DOHH2 (cell line): ENCODE data around the gene SUPT7L.

ENCODE experiments used
- H3F3A ChIP-seq: fragments of 200-600 bp; sonication (generic), shearing (Covaris generic); 2 replicates; pipeline ENCODE4 v1.6.0; 2016; ENCODE audit warnings: antibody characterized with exemption, mild to moderate bottlenecking; ENCODE audit not compliant: control insufficient read depth, insufficient read depth
- H3K27ac ChIP-seq: fragments of 200-600 bp; sonication (generic); 2 replicates; pipeline ENCODE4 v1.5.1; 2014; ENCODE audit warnings: low read depth, mild to moderate bottlenecking, low read length, moderate library complexity
- H3K27me3 ChIP-seq: fragments of 200-600 bp; sonication (generic); 2 replicates; pipeline ENCODE4 v1.6.1; 2014; ENCODE audit warnings: mild to moderate bottlenecking, low read length, mixed read lengths; ENCODE audit not compliant: control insufficient read depth
- H3K36me3 ChIP-seq: fragments of 200-600 bp; sonication (generic); 2 replicates; pipeline ENCODE4 v1.6.1; 2014; ENCODE audit warnings: mild to moderate bottlenecking, low read length, moderate library complexity, mixed read lengths; ENCODE audit not compliant: control insufficient read depth
- H3K4me1 ChIP-seq: fragments of 200-600 bp; sonication (generic); 2 replicates; pipeline ENCODE4 v1.6.1; 2014; ENCODE audit warnings: mild to moderate bottlenecking, low read length, mixed read lengths; ENCODE audit not compliant: control insufficient read depth
- H3K4me2 ChIP-seq: fragments of 200-600 bp; sonication (generic); 2 replicates; pipeline ENCODE4 v1.6.0; 2014; ENCODE audit warnings: mild to moderate bottlenecking, low read length, moderate library complexity
- H3K4me3 ChIP-seq: fragments of 200-600 bp; sonication (generic); 2 replicates; pipeline ENCODE4 v1.5.1; 2014; ENCODE audit warnings: mild to moderate bottlenecking, low read length, mixed read lengths
- H3K79me2 ChIP-seq: fragments of 200-600 bp; sonication (generic); 2 replicates; pipeline ENCODE4 v1.6.1; 2014; ENCODE audit warnings: mild to moderate bottlenecking, low read length, mixed read lengths; ENCODE audit not compliant: control insufficient read depth
- H3K9me2 ChIP-seq: fragments of 200-600 bp; sonication (generic); replicated peaks from 2 replicates; pipeline ENCODE4 v1.6.1; 2014; ENCODE audit warnings: mild to moderate bottlenecking, low read length, mixed read lengths; ENCODE audit not compliant: control insufficient read depth
- H3K9me3 ChIP-seq: fragments of 200-600 bp; sonication (generic); 2 replicates; pipeline ENCODE4 v1.6.1; 2014; ENCODE audit warnings: antibody characterized with exemption, low read length, mixed read lengths; ENCODE audit not compliant: control insufficient read depth, insufficient read depth
- H4K20me1 ChIP-seq: fragments of 200-600 bp; sonication (generic); 2 replicates; pipeline ENCODE4 v1.6.0; 2014; ENCODE audit warnings: low read depth, mild to moderate bottlenecking, antibody characterized with exemption, low read length, moderate library complexity; ENCODE audit not compliant: control insufficient read depth, insufficient read depth
- CTCF ChIP-seq: fragments of 200-600 bp; sonication (generic); IDR thresholded peaks from one replicate; pipeline ENCODE4 v1.5.1; 2014; ENCODE audit warnings: antibody characterized with exemption, mild to moderate bottlenecking, low read depth, low read length; ENCODE audit not compliant: poor library complexity, severe bottlenecking
- EZH2phosphoT487 ChIP-seq: fragments of 200-600 bp; sonication (generic); IDR thresholded peaks from 2 replicates; pipeline ENCODE4 v1.6.1; 2017; ENCODE audit warnings: borderline replicate concordance, mild to moderate bottlenecking, antibody characterized with exemption, low read length, moderate library complexity, mixed read lengths

Gene SUPT7L

DNA sequence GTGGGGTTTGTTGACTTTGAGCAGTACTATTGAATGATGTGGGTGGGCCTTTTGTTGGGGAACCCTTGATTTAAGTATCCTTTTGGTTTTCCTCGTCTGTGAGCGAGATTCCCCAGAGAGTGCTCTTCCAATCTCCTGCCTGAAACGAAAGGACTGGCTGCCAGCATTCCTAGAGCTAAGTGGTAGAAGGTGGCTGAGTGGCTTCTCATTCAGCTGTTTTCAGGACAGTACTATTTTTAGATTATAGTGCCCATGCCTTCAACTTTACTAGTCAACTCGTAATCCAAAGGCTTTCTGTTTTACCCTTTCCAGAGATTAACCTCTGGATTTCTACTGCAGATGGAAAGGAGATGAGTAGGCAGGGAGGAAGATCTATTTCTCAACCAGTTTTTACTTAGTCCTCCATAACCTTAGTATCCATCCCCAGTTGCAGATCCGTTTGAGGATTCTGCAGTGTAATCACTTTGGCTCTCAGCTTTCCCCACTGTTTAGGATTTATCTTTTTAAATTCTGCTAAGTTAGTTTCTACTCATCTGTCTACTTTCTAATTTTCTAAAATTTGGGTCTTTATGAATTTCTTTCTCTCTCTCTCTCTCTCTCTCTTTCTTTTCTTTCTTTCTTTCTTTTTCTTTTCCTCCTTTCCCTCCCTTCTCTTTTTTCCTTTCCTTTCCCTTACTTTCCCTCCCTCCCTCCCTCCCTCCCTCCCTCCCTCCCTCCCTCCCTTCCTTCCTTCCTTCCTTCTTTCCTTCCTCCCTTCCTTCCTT, 9.5 kb upstream of the SUPT7L start:
- Histone ChIP-seq H3K79me2 (no peaks in the 10 kb centered on the region), H4K20me1 (no peaks in the 10 kb centered on the region), H3K4me1 (no peaks in the 10 kb centered on the region), H3K27ac (no peak overlapping the region), H3F3A (no peaks in the 10 kb centered on the region), H3K27me3 (no peaks in the 10 kb centered on the region), H3K36me3 (peaks cover 50% of the 10 kb centered on the region), H3K4me2 (no peak overlapping the region), H3K4me3 (no peak overlapping the region), H3K9me3 (no peaks in the 10 kb centered on the region), H3K9me2 (no peaks in the 10 kb centered on the region)
- TF ChIP-seq CTCF = no peak
- no peak for TF ChIP-seq EZH2phosphoT487

GRCh38 chr2:27671235-27671634, 7.8 kb upstream of the SUPT7L start:
- Histone ChIP-seq H3K9me2 (no peaks in the 10 kb centered on the region), H4K20me1 (no peaks in the 10 kb centered on the region), H3K4me3 (no peak overlapping the region), H3K4me1 (no peaks in the 10 kb centered on the region), H3K4me2 (no peak overlapping the region), H3K79me2 (no peaks in the 10 kb centered on the region), H3F3A (peaks cover 5% of the 10 kb centered on the region; the same call in 1 of the 2 replicates), H3K27ac (no peak overlapping the region), H3K36me3 (peaks cover 45% of the 10 kb centered on the region), H3K9me3 (no peaks in the 10 kb centered on the region), H3K27me3 (no peaks in the 10 kb centered on the region)
- no peak for TF ChIP-seq EZH2phosphoT487
- no peak for TF ChIP-seq CTCF

GRCh38 chr2:27667446-27667845, 4.0 kb upstream of the SUPT7L start:
- Histone ChIP-seq H3K27me3 (no peaks in the 10 kb centered on the region), H3K9me2 (no peaks in the 10 kb centered on the region), H3K4me1 (peaks cover 18% of the 10 kb centered on the region), H4K20me1 (no peaks in the 10 kb centered on the region), H3K36me3 (peaks cover 38% of the 10 kb centered on the region), H3K4me3 (no peak overlapping the region), H3K79me2 (peaks cover 35% of the 10 kb centered on the region), H3K27ac (no peak overlapping the region), H3K4me2 (no peak overlapping the region), H3K9me3 (no peaks in the 10 kb centered on the region), H3F3A (peaks cover 5% of the 10 kb centered on the region; the same call in 1 of the 2 replicates)
- TF ChIP-seq EZH2phosphoT487 = no peak

DNA sequence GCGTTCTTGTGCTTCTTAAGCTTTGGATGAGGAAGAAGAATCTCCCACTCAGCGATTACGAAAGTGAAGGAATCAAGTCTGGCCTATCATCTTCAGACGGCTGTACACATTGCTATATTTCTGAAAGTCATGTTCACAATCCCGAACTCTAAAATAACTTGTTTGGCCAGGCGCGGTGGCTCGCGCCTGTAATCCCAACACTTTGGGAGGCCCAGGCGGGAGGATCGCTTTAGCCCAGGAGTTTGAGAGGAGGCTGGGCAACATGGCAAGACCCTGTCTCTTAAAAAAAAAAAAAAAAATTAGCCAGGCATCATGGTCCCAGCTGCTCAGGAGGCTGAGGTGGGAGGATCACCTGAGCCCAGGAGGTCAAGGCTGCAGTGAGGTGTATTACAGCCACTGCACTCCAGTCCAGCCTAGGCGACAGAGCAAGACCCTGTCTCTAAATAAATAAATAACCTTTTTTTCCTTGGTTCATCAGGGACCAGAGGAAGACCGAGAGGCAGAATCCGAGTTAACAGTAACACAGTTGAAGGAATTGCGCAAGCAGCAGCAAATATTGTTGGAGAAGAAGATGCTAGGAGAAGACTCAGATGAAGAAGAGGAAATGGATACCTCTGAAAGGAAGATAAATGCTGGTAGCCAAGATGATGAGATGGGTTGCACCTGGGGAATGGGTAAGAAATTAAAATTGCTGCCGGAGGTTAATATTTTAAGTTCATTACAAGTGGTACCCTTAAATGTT, 1.4 kb upstream of the SUPT7L start:
- peaks cover 50% of the 10 kb centered on the region for H3K36me3 ChIP-seq

More for the DNA sequence above, 1.4 kb upstream of the SUPT7L start:
- H3F3A ChIP-seq = peaks cover 5% of the 10 kb centered on the region; the same call in 1 of the 2 replicates
- H3K4me2 ChIP-seq = peak overlapping the region; percentile 78
- no peaks in the 10 kb centered on the region for H4K20me1 ChIP-seq
- H3K79me2 ChIP-seq = peaks cover 52% of the 10 kb centered on the region
- H3K27me3 ChIP-seq = no peaks in the 10 kb centered on the region
- peak overlapping the region; percentile 99 for H3K4me3 ChIP-seq
- peak overlapping the region; percentile 89; the same call in 1 of the 2 replicates for H3K27ac ChIP-seq
- TF ChIP-seq EZH2phosphoT487 (no peak), CTCF (no peak)
- H3K9me3 ChIP-seq = no peaks in the 10 kb centered on the region
- H3K9me2 ChIP-seq = no peaks in the 10 kb centered on the region
- peaks cover 22% of the 10 kb centered on the region for H3K4me1 ChIP-seq
